Measurements from ENCODE around the gene AHNAK.
"Not testable (repeated sequence)": the region's sequence is repeated elsewhere in the genome, so short reads cannot be mapped to it uniquely, and the experiment has no call there.

AHNAK gene

GRCh38 chr11:62401356-62401755, 145.2 kb downstream of the AHNAK start:
- DNase-seq = no peak

DNA sequence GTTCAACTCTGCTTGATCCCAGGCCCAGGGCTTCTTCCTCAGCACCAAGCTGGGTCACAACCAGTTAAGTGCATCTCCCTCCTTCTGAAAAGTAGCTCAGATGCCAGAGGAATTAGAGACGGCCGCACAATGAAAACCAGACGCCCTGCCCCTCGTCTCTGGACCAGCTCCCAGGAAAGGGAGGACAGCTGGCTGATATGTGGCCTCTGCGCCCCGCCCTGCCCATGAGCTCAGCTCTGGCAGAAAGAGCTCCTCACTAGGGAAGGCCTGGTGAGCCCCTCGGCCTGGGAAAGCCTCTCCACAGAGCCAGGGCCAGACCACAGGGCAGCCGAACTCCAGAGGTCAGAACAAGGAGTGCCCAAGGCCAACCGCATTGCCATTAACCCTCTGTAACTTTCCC, 145.8 kb downstream of the AHNAK start:
- DNase-seq = no peak

DNA sequence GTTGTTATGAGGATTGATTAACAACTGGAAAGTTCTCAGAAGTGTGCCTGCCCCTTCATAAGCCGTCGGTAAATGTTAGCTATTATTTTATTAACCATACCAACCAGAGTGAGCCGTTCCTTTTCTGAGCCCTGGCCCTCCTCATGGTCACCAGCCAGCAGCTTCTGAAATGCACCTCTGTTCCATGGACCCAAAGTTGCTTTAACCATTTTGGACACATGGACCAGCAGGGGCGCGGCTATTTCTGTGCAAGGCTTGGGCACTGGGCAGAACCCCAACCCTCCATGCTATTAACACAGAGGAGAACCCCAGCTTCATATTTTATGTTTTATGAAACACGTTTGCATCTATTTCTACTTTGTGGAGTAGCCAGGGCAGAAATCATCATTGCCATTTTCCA, 146.3 kb downstream of the AHNAK start:
- no peak for DNase-seq

GRCh38 chr11:62399878-62400266, 146.7 kb downstream of the AHNAK start:
- no peak for DNase-seq

DNA sequence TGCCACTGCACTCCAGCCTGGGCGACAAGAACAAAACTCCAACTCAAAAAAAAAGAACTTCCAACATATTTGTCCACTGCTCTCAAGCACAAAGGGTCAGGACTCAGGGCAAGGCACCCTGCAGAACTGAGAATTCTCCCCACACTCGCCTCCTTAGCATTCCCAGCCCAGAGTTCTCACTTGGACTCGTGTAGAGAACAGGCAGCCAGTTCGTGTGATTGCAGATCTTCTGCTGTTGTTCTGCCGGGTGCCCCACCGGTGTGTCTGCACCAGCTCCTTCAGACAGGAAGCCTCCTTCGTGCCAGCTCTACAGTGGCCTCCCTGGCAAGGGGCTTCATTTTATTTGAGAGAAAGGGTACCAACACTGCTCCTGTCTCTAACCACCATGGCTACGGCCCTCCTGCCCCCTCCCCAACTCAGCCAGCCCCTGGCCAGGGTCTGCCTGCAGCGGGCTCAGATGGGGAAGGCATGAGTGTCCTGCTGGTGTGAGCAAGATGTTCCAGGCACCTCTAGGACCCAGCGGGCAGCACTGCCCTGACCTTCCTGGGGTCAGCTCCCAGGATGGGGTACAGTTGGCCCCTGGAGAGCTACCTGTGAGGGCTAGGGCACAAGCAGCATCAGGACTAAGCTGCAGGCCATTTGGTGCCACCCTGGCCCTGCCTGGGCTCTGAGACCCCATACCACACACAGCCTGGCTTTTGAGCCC, 147.3 kb downstream of the AHNAK start:
- no peak for DNase-seq

GRCh38 chr11:62398011-62398994, 148.3 kb downstream of the AHNAK start:
- no peak for DNase-seq

DNA sequence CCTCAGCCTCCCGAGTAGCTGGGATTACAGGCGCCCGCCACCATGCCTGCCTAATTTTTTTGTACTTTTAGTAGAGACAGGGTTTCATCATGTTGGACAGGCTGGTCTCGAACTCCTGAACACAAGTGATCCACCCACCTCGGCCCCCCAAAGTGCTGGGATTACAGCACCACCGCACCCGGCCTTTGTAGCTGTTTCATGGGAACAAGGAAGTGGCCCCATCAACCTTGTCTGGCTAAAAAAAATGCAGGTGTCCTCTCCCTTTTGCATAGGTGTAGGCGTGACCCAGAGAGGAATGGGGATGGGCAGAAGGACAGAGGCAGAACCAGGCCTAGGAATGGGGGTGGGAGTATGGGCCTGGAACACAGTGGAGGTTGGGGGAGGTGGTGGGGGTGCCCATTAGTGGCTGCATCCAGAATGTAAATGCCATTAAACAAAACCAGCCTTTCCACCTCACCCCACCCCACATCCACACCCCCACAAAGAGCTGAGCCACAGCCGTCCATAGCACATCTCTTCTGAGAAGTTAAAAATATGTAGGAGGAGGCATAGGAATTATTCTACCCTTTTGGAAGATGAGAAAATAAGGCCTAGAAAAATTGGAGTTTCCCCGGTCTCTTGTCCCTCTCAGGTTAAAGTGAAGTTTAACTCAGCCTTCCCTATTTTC, 150.6 kb downstream of the AHNAK start:
- no peak for DNase-seq

DNA sequence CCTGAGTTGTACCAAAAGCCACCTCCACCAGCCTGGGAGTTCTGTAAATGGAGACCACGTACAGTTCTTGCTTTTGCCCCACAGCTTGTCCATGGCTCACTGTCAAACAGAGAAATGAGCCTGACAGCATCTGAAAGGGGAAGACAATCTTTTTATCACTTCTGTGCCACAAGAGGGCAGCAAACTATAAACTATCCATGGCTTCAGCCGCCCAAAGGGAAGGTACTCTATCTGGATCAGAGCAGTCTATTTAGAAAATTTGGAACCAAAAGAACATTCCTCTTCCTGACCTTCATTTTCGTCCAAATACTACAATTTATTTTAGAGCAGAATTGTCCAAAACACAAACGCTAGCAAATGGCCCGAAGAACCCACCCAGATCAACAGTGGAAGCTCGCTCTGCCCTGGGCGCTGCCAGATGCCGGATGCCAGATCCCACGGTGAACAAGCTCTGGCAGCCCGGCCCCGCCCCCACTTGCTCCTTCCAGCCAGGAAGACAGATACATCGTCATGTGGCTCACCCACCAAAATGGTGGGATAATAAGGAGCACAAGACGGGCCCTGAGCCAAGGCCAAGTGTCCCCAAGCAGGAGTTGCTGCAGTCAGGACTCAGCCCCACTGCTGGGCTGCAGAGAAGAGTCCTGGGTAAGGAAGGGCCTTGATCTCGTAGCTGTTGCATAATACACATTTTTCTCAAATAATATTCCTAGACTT, 151.6 kb downstream of the AHNAK start:
- DNase-seq = no peak

GRCh38 chr11:62393735-62394134, 152.9 kb downstream of the AHNAK start:
- DNase-seq = no peak

GRCh38 chr11:62393061-62393611, 153.5 kb downstream of the AHNAK start:
- DNase-seq = no peak

DNA sequence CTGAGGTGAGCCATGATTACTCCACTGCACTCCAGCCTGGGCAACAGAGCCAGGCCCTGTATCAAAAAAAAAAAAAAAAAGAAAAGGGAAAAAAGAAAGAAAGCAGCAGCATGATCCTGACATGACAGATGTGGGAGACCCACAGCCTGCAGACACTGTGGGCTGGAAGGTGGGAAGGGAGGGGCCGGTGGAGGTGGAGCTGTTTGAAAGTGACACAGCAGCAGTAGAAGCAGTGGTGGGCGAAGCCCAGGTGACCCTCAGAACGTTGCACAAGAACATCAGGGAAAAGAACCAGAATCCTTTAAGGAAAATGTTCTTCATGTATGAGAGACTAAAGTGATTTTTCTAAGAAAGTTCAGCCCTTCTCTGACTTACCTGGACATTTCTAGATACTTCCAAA, 154.1 kb downstream of the AHNAK start:
- DNase-seq = no peak

DNA sequence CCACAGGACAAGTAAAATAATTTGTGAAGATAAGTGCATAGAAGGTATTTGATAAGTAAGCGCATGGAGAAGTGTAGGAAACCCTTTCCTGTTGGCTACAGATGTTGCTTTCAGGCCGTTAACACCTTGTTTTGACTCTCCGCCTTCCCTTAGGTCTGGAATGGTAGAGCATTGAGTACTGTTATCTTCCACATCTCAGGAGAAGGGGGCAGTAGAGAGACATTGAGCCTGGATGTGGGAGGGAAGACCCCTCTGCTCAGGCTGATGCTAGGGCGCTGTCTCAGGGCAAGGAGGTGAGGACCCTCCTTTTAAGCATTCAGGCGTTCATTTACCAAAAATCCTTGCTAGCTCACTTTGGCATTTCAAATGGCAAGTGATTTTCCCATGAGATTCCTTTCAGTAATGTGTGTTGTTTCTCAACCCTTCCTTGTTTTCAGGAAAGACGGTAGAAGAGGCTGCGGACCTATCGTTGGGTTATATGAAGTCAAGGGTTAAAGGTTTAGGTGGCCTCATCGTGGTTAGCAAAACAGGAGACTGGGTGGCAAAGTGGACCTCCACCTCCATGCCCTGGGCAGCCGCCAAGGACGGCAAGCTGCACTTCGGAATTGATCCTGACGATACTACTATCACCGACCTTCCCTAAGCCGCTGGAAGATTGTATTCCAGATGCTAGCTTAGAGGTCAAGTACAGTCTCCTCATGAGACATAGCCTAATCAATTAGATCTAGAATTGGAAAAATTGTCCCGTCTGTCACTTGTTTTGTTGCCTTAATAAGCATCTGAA, 154.8 kb downstream of the AHNAK start:
- DNase-seq = no peak

GRCh38 chr11:62390722-62391121, 155.9 kb downstream of the AHNAK start:
- DNase-seq = no peak

DNA sequence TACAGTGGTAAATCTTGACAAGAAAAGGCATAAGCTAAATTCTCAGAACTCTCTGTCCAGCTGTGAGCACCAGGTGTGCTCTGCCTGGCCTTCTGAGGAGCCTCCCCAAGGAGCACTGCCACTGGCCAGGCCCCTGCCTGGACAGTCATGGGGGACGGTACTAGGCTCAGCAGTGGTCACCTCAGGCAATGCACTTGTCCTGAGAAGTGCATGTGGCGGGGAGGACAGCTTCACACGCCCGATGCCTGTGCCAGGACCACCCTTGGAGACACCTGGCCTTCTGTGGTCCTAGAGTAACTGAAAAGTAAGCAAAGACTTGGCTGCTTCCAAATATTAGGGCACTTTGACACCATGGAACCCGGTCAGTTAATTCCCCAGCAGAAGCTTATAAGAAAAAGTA, 156.4 kb downstream of the AHNAK start:
- DNase-seq = no peak

DNA sequence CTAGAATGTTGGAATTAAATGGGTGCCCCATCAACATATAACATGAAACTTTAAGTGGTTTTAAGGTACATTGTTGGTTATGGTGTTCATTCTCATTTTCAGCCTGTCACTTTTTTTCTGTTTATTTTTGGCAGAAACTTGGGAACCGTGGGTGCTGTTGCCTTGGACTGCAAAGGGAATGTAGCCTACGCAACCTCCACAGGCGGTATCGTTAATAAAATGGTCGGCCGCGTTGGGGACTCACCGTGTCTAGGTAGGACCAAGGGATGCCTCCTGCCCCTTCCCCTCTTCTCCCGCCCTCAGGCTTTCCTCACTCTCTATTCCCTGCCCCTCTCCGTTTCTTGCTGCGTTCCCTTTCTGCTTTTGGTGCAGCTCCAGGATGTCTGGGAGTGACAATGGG, 157.6 kb downstream of the AHNAK start:
- no peak for DNase-seq

DNA sequence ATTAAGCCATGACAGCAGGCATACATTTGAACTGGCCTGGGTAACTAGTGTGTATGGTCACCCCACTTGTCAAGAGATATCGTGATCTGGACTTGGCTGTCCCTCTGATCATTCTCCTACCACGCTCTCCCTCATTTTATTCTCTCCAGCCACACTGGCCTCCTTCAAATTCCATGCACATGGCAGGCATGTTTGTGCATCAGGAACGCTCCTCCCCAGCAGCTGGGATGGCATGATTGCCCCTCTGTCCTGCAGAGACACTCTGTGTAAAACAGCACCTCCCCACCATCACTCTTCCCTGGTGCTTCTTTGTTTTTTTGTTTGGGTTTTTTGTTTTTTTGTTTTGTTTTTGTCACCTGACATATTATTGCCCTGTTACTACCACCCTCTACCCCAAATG, 159.2 kb downstream of the AHNAK start:
- no peak for DNase-seq

DNA sequence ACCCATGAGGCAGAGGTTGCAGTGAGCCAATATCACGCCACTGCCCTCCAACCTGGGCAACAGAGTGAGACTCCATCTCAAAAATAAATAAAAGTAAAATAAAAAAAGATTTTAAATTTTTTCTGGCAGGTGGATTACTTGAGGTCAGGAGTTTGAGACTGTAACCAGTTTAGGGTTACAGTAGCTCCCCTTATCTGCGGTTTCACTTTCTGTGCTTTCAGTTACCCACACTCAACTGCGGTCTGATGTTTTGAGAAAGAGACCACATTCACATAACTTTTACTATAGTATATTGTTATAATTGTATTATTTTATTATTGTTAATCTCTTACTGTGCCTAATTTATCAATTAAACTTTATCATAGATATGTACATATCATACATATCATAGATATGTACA, 160.5 kb downstream of the AHNAK start:
- DNase-seq = not testable (repeated sequence)

GRCh38 chr11:62383822-62384221, 162.8 kb downstream of the AHNAK start:
- no peak for DNase-seq
